Measurements from ENCODE around the gene C9orf78. TPM values are rescaled to one million over a fixed set of nuclear protein-coding genes. Genes with fewer than 3 reads are reported as not detected.
A peak's percentile ranks its signal among the peaks of the same experiment; 100 is the strongest.

The C9orf78 gene
- total RNA-seq, 1 donor from 2014 or later, result 37.7 TPM

- no peaks in the 10 kb centered on the region for H3K27me3 Mint-ChIP-seq (ENCODE audit: low read depth)
- no peak overlapping the region for H3K27ac Mint-ChIP-seq (ENCODE audit: unreplicated experiment)
- no peaks in the 10 kb centered on the region for H3K9me3 Mint-ChIP-seq (ENCODE audit: low read depth)
- DNase-seq (ENCODE audit: low spot score), result no peak
- H3K36me3 Mint-ChIP-seq (ENCODE audit: low read depth), result no peaks in the 10 kb centered on the region
- TF ChIP-seq, protein P1, sequence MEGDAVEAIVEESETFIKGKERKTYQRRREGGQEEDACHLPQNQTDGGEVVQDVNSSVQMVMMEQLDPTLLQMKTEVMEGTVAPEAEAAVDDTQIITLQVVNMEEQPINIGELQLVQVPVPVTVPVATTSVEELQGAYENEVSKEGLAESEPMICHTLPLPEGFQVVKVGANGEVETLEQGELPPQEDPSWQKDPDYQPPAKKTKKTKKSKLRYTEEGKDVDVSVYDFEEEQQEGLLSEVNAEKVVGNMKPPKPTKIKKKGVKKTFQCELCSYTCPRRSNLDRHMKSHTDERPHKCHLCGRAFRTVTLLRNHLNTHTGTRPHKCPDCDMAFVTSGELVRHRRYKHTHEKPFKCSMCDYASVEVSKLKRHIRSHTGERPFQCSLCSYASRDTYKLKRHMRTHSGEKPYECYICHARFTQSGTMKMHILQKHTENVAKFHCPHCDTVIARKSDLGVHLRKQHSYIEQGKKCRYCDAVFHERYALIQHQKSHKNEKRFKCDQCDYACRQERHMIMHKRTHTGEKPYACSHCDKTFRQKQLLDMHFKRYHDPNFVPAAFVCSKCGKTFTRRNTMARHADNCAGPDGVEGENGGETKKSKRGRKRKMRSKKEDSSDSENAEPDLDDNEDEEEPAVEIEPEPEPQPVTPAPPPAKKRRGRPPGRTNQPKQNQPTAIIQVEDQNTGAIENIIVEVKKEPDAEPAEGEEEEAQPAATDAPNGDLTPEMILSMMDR (IDR thresholded peaks at IDR 0.05), result no peak
- H3K4me3 Mint-ChIP-seq (ENCODE audit: unreplicated experiment), result no peak overlapping the region
- H3K4me1 Mint-ChIP-seq (ENCODE audit: low read depth), result peaks cover 30% of the 10 kb centered on the region
Measured at GRCh38 chr9:129841071-129841470, 6.0 kb upstream of the C9orf78 start.

GRCh38 chr9:129840034-129840433, 5.0 kb upstream of the C9orf78 start:
- Mint-ChIP-seq H3K27me3 (ENCODE audit: low read depth) (no peaks in the 10 kb centered on the region), H3K4me1 (ENCODE audit: low read depth) (peaks cover 35% of the 10 kb centered on the region), H3K4me3 (ENCODE audit: unreplicated experiment) (no peak overlapping the region), H3K36me3 (ENCODE audit: low read depth) (no peaks in the 10 kb centered on the region), H3K9me3 (ENCODE audit: low read depth) (no peaks in the 10 kb centered on the region), H3K27ac (ENCODE audit: unreplicated experiment) (no peak overlapping the region)
- TF ChIP-seq, protein P1 (IDR thresholded peaks at IDR 0.05), result no peak
- DNase-seq (ENCODE audit: low spot score), result no peak

DNA sequence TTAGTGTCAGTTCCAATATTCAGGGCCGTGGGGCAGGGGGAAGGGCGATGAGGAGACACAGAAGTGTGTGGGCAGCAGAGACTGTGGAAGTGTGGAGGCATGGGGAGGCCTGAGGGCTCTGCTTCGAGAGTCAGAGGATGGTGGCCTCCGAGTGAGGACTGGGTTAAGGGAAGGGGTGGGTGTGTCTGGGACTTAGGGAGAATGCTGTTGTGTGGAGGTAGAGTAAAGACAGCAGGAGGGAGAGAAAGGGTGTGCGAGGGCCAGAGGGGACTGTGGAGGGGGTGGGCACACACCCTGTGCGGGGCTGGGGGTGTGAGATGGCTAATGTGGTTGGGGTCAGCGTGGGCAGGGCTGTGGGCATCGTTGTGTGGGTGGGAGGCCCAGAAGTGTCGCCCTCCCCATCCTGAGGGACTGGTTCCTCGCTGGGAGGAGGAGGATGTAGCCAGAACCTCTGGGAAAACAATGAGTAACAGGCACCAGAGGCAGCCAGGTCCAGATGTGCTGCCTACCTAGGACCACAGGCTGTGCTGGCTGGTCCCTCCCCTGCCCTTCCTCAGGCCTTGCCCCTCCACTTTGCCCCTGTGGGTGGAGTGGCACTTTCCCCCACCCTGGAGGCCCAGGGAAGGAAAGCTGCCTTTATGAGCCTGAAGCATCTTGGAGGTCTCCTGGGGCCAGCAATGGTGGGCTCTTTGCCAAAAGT, 4.4 kb upstream of the C9orf78 start:
- Mint-ChIP-seq H3K4me3 (ENCODE audit: unreplicated experiment) (peak overlapping the region; percentile 33), H3K27me3 (ENCODE audit: low read depth) (no peaks in the 10 kb centered on the region), H3K27ac (ENCODE audit: unreplicated experiment) (peak overlapping the region; percentile 88), H3K36me3 (ENCODE audit: low read depth) (no peaks in the 10 kb centered on the region), H3K9me3 (ENCODE audit: low read depth) (no peaks in the 10 kb centered on the region), H3K4me1 (ENCODE audit: low read depth) (peaks cover 40% of the 10 kb centered on the region)
- TF ChIP-seq, protein P1 (IDR thresholded peaks at IDR 0.05), result no peak
- DNase-seq (ENCODE audit: low spot score), result no peak

DNA sequence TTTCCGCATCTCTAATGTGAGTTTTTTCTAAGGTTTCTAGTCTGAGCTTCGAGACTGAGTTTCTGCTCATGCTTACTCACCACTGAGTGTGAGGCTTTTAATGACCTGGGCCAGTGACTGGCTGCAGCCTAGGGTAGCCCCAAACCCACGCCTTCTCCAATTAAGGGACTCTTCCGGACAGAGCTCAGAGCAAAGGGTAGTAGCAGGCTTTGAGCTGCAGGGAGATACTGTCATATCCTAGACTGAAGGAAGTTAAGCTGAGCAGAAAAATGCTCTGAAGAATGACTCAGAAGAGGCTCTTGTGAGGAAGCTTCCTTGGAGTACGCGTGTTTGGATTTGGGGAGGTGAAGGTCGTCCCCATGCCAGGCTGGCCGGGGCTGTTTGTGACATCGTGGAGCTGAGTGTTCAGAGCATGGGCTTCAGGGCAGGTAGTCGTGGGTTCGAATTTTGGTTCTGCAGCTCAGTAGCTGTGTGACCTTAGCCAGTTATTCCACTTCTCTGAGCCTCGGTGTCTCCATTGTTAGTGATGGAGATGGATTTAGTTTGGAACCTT, 3.7 kb upstream of the C9orf78 start:
- H3K27ac Mint-ChIP-seq (ENCODE audit: unreplicated experiment), result peak overlapping the region; percentile 88
- DNase-seq (ENCODE audit: low spot score), result no peak
- TF ChIP-seq, protein P1 (IDR thresholded peaks at IDR 0.05), result no peak
- no peaks in the 10 kb centered on the region for H3K9me3 Mint-ChIP-seq (ENCODE audit: low read depth)
- peak overlapping the region; percentile 33 for H3K4me3 Mint-ChIP-seq (ENCODE audit: unreplicated experiment)
- H3K36me3 Mint-ChIP-seq (ENCODE audit: low read depth), result no peaks in the 10 kb centered on the region
- no peaks in the 10 kb centered on the region for H3K27me3 Mint-ChIP-seq (ENCODE audit: low read depth)
- peaks cover 47% of the 10 kb centered on the region for H3K4me1 Mint-ChIP-seq (ENCODE audit: low read depth)

DNA sequence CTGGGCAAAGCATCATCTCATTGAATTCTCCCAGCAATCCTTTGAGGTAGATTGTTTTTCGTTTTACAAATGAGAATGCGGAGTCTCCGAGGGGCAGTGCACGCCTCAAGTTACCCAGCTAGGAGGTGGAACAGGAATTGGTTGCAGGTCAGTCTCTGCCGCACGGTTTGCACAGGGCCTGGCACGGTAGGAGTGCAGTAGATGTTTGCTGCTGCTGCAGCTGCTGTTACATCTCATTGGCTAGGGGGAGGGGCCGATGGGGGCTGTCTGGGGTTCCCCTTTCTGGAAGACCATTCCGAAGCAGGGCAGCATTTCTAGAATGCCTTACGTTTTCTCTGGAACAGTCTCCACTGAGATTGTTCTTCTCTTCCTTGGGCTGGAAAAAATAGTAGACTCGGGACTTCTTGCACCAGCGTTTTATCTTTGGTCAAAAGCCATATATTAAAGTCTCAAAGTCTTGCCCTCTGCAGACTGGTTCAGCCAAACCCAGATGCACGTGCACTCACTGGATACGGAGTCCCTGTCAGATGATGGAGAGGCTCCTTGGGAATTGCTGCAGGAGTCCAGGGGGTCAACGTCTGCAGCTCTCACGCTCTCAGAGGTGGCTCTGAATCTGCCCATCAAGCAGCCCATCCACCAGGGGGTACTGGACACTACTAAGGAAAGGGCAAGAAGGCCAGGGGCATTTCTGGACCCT, 1.4 kb upstream of the C9orf78 start:
- no peaks in the 10 kb centered on the region for H3K9me3 Mint-ChIP-seq (ENCODE audit: low read depth)
- H3K4me3 Mint-ChIP-seq (ENCODE audit: unreplicated experiment), result peak overlapping the region; percentile 89
- TF ChIP-seq, protein P1 (IDR thresholded peaks at IDR 0.05), result no peak
- peaks cover 54% of the 10 kb centered on the region for H3K4me1 Mint-ChIP-seq (ENCODE audit: low read depth)
- no peak for DNase-seq (ENCODE audit: low spot score)
- peak overlapping the region; percentile 85 for H3K27ac Mint-ChIP-seq (ENCODE audit: unreplicated experiment)
- no peaks in the 10 kb centered on the region for H3K27me3 Mint-ChIP-seq (ENCODE audit: low read depth)
- peaks cover 3% of the 10 kb centered on the region for H3K36me3 Mint-ChIP-seq (ENCODE audit: low read depth)

All from chondrocyte (in vitro differentiated cells).